HG02759 (cell line): Measurements from ENCODE around the gene FBXW7.

ENCODE experiments used
- ATAC-seq: cut with Tn5 transposase; IDR thresholded peaks from one replicate; pipeline ENCODE4 v1.9.1; 2021; ENCODE audit warnings: mild to moderate bottlenecking, moderate library complexity; ENCODE audit not compliant: unreplicated experiment

The FBXW7 gene

DNA sequence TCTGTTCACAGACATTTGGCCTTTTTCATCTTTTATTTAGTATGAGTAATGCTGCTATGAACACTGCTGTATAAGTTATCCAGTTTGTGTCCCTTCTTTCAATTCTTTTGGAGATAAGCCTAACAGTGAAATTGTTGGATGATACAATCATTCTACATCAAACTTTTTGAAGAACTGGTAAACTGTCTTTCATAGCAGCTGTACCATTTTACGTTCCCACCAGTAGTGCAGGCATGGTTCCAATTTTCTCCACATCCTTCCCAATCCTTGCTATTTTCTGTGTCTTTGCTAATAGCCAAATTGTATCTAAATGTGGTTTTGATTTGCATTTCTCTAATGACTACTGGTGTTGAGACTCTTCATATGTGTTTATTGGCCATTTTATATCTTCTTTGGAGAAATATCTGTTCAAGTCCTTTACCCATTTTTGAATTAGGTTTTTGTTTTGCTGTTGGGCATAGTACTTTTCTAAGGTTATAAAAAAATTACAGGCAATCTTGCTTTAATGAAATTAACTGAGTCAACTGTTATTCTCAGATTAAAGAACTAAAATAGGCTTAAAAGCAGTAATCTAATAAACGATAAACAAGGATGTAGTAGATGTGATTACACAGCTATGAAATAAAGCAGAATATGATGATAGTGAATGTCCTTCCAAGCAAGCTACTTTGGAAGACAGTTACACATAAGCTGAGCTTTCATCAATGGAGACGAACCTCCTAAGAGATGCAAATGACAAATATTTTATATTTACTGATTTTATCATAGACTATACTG, 57.2 kb downstream of the FBXW7 start:
- no peak for ATAC-seq

DNA sequence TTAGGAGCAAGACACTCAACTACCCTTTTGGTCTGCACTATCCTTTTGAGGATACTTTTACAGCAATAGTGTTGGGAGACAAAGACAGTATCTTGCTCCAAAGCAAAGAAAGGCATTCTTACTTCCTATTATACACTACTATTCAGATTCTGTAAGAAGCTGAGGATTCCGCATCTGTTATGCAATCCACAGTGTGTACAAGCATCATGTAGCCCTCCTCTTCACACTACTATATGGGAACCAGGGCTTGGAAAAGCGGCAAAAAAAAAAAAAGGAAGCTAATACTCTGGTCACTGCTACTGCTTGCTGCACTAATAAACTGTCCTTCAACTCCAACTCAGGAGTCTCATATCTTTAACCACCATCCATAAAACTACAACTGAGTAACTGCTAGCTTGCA, 59.1 kb downstream of the FBXW7 start:
- no peak for ATAC-seq

DNA sequence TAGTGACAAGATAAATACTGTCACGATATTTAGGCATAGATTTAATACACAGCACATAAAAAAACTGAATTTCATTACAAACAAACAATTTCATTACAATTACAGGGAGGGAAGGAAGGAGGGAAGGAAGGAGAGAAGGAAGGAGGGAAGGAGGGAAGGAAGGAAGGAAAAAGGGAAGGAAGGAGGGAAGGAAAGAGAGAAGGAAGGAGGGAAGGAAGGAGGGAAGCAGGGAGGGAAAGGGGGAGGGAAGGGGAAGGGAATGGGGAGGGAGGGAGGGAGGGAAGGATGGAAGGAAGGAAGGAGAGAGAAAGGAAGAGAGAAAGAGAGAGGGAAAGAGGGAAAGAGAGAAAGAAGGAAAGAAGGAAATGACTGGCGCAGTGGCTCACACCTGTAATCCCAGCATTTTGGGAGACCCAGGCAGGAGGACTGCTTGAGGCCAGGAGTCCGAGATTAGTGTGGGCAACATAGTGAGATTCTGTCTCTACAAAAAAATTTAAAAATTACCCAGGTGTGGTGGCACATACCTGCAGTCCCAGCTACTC, 64.6 kb downstream of the FBXW7 start:
- no peak for ATAC-seq

DNA sequence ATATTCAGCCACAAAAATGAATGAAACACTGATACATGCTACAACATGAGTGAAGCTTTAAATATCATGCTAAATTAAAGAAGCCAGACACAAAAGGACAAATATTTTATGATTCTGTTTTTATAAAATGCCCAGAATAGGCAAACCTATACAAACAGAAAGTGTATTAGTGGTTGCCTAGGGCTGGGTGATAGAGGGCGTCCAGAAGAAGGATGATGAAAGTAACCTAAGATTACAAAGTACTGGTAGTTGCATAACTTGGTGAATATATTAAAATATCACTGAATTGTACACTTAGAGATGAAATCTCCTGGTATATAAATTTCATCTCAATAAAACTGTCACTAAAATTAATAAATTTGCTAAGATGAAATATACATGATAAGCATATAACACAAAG, 67.5 kb downstream of the FBXW7 start:
- no peak for ATAC-seq

DNA sequence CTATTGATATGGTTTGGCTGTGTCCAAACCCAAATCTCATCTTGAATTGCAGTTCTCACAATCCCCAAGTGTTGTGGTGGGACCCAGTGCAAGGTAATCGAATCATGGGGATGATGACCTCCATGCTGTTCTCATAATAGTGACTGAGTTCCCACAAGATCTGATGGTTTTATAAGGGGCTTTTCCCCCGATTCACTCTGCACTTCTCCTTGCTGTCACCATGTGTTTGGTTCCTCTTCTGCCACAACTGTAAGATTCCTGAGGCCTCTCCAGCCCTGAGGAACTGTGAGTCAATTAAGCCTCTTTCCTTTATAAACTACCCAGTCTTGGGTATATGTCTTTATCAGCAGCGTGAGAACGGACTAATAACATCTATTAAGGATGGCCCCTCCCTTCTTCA, 68.8 kb downstream of the FBXW7 start:
- ATAC-seq = no peak

DNA sequence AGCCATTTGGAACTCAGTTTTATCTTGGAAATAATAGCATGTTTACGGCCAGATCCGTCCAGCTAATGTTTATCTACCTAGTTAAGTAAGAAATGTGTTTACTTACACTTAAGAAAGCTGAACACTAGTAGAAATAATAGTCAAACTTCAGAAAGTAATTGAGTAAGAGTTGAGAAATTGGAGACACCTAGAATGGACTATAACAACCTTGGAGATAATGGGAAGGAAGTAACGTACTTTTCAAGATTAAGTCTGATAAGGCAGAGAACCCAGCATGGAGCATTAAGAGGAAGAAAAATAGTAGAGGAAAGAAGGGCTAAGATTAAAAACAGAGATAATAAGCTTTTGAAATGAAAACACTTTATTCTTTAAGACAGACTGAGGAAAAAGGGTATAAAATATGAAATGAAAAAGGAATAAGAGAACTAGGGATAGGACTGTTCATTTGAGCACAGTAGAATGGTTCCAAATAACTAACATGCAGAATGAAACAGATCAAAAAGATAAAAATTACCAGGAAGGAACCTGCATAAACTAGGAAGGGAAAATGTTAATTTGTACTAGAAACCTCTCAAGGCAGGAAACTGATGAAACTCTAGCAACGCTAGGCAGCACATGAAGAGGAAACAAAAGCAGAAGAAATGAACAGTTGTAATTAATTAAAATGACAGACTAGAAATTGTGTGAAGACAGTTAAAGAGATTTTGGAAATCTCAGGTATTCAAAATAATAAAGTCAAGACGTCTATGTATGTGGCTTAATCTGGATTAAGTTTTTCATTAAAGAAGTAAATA, 71.7 kb downstream of the FBXW7 start:
- no peak for ATAC-seq

DNA sequence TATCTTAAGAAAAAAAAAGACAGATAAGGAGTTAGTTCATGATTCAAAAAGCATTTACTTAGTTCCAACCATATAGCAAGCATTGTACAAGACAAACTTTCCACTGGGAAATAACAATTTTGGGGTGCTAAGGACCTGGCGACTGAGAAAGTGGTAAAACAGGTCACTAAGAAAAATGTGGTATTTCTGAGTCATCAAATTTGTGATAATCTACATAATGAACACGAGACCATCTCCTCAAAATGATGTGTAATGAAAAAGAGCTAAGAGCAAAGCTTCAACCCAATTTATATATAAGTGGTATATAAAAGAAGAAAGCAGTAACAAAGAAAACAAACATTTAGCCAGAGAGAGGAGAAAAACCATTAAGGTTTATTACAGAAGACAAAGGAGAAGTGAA, 72.3 kb downstream of the FBXW7 start:
- no peak for ATAC-seq

DNA sequence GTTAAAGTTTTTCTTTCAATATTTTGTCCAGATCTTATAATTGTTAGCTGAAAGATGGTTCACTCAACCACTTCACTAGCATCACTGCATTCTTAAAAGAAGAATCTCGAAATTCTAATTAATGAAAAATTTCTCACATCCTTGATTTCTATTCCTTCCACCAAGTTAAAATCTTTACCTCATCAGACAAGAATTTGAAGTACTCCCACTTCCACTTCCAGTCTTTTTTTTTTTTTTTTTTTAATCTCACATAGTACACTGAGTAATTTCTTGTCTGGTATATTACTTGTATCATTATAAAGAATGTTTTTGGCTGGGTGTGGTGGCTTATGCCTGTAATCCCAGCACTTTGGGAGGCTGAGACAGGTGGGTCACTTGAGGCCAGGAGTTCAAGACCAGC, 73.2 kb downstream of the FBXW7 start:
- no peak for ATAC-seq

DNA sequence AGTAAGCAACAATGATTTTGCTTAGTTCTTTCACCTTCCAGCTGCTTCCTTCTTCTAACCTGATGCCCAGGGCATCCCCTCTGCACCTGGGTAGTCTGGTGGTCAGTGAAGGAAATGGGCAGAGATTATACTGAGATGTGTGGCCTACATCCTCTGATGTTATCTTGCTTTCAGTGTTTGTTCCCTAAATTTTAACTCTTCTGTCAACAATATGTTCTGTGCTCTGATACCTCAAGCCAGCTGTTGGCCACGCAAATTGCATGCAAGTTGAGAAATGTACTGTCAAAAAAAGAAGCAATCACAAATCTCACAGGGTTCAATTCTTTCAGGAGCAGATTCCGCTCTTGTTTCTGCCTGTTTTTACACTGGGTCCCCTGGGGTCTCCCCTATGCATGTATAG, 73.8 kb downstream of the FBXW7 start:
- peak; percentile 65 for ATAC-seq

DNA sequence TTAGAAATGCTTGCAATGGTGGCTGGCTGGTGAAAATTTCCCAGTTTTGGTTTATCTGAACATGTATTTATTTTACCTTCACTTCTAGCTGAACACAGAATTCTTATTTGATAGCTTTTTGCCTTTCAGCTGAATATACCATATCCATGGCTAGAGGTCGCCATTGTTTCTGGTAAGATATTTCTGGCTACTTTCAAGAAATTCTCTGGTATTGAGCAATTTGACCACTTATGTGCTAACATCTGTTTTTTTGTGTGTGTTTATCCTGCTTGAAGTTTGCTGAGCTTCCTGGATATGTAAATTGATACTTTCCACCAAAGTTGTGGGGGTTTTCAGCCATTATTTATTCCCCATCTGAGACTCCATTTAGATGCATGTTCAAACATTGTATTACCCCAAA, 75.4 kb downstream of the FBXW7 start:
- ATAC-seq = no peak

DNA sequence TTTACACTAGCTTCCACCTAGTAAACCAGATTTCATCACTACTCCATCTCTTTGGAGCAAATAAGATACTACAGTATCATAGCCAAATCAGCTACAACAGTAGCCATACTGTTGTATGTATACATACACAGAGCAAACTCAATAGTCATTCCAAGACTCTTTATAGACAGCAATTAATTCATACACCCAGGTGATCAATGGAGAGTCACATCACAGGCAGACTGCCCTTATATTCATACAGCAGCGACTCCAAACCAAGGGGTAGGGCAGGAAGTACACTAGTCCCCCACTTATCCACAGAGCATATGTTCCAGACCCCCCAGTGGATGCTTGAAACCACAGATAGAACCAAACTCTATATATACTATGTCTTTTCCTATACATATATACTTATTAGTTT, 76.6 kb downstream of the FBXW7 start:
- peak; percentile 23 for ATAC-seq

DNA sequence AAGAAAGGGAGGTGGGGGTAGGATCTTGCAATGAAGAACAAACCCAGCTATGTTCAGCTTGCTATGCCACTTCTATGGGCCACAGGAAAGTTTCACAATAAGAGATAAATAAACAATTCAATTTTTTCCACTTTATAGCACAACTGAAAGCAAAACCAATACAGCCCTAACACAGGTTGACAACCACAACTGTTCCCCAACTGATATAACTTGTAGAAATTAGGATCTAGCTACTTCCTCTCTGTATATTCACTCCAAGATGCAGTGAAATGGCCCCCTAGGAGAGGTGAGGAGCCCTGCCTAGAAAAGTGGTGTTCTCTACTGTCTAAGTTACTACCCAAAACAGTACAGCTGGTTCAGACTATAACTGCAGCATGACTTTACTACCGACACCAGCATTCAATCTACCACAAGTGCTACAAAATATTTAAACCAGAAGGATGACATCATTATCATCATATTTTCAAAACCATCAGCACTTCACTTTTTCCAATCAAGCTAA, 77.0 kb downstream of the FBXW7 start:
- ATAC-seq = peak; percentile 38

DNA sequence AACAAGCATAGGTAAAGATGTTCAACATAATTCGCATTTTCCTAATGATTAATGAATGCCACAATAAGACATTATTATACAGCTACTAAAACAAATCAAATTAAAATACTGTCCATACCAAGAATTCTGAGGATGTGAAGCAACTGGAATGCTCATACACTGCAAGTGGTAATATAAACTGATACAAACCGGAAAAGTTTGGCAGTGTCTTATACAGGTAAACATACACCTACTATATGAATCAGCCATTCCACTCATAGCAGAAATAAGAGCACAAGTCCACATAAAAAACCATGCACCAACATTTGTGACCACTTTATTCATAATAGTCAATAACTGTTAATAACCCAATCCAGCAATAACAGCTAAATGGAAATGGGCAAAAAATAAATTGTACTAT, 79.3 kb downstream of the FBXW7 start:
- no peak for ATAC-seq

DNA sequence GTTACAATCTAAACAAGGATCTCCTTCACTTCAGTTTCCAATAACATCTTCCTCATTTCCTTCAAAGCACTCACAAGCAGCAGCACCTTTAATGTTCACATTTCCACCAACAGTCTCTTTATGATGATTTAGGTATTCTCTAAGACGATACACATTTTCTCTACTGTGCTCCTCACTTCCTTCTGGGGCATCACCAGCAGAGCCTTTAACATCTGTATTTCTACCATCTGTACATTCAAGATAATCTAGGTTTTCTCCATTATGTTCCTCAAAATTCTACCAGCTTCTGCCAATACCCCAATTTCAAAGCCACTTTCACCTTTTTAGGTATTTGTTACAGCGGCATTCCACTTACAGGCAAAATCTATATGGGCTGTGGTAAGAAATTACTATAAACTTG, 80.6 kb downstream of the FBXW7 start:
- ATAC-seq = no peak

DNA sequence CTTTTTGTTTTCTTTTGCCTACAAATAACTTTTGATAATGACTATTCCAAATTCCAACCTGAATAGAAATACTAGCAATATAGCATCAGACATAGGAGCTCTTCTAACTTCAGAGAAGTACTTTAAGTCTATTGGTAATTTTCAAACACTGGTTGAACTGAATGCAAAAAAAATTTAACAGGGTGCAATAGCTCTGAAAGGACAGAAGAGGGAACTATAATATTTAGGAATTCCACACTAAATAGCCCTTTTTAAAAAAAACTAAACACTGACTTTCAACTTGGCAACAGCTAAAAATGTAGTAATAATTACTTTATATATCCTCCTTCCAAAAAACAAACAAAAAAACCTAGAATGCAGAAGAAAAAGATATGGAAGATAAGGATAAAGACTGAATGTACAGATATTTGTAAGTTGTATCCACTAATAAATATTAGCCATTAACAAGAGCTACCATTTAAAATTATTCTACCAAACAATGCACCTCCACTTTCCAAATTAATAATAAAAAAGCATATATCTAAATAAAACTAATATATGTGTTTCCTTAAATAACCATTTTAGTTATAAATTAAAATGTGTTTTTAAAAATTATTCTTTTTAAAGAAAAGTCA, 81.4 kb downstream of the FBXW7 start:
- ATAC-seq = no peak

DNA sequence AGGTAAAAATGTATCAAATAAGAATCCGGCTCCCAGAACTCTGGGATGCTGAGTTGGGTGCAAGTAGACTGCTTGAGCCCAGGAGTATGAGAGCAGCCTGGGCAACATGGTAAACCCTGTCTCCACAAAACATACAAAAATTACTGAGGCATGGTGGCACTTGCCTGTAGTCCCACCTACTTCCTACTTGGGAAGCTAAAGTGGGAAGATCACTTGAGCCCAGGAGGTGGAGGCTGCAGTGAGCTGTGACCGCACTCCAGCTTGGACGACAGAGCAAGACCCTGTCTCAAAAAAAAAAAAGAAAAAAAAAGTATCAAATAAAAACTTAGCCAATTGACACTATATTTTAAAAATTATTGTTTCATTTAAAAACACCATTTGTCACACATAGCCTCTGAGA, 84.4 kb downstream of the FBXW7 start:
- ATAC-seq = no peak

DNA sequence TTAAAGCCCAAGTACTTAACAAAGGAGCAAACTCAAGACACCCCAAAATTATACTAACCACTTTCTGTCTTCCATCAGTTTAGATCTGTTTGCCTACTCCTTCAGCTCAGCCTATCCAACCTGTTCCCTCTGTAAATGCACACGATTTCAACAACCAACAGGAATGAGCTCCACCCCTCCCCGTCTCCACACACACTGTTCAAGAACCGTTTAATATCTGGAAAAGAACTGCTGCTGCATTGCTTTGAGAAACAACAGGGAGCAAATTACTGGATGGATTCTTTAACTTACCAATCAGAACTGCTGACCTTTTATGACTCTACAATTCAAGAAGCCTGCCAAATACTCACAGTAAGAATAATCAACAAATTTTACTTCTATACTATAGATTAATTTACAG, 87.0 kb downstream of the FBXW7 start:
- ATAC-seq = no peak

DNA sequence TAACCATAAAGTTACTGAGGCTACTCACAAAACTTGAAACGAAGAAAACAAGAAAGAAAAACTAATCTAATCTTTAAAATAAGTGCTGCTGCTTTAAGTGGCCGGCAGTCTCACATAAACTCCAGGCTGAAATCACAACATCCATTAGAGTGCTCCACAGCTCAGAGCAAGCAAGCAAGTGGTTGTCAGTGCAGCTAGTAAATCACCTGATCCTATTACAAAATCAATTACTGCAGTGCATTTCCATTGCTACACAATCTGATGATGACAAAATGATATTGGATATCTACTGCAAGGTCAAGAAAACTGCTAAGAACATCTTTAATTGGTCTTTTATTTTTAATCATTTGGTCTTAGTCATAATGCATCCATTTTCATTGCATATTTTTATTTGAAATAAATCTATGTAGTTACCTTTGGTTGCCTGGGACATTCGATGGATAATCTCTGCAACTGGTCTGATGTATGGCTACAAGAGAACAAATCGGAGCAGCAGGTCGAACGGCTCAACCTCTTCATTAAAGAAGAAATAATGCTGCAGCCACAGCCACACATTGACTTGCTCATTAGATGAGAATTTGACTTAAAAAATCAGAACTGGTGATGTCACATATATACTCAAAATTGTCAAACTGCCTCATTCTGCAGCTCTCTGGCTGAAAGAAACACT, 87.7 kb downstream of the FBXW7 start:
- no peak for ATAC-seq

DNA sequence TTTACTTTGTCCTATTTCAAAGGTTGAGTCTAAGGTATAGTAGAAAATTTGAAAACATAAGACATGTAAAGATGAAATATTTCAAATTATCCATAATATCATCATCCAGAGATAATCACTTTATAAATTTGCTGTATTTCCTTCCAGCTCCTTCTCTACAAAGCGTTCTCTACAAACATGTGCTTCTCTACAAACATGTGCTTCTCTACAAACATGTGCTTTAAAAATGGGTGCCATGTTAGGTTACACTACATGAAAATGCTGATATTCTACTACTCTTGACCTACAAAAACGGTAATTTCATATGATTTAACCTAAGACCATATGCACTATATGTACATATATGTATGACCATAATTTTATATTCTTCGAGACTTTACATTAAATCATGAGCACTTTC, 92.0 kb downstream of the FBXW7 start:
- no peak for ATAC-seq

DNA sequence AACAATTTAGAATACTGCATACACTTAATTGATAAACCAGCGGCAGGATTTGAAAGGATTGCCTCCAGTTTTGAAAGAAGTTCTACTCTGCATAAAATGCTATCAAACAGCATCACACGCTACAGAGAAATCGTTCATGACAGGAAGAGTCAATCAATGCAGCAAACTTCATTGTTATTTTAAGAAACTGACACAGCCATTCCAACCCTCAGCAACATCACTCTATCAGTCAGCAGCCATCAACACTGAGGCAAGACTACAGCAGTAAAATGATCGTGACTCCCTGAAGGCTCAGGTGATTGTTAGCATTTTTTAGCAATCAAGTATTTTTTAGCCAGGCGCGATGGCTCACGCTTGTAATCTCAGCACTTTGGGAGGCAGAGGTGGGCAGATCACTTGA, 98.3 kb downstream of the FBXW7 start:
- ATAC-seq = no peak

DNA sequence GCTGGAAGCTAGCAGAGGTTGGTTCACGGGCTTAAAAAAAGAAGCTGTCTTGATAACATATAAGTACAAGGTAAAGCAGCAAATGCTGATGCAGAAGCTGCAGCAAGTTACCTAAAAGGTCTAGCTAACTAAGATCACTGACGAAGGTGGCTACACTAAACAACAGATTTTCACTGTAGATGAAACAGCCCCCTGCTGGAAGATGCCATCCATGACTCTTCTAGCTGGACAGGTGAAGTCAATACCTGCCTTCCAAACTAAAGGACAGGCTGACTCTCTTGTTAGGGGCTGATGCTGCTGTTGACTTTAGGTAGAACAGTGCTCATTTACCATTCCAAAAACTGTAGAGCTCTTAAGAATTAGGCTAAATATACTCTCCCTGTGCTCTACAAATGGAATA, 99.5 kb downstream of the FBXW7 start:
- no peak for ATAC-seq
